Thymus (tissue), 11 donors: ENCODE data around the gene HES5. TPM values are rescaled to one million over a fixed set of nuclear protein-coding genes. Genes with fewer than 3 reads are reported as not detected.

ENCODE experiments used
- DNase-seq, 9 donors: peaks; one replicate each; pipeline ENCODE4 v3.0.0-alpha.2; 2013; ENCODE audit warnings: low spot score in 9 of 9, low read depth in 6 of 9, missing footprints in 1 of 9
- H3K27ac ChIP-seq, 2 donors: one replicate each; pipeline ENCODE4 v1.5.1; 2013; ENCODE audit warnings: control low read depth in 1 of 2, low read depth in 1 of 2, low read length in 1 of 2, mild to moderate bottlenecking in 1 of 2, moderate library complexity in 1 of 2
- H3K27me3 ChIP-seq, 2 donors: one replicate each; pipeline ENCODE4 v1.5.1; 2013; ENCODE audit warnings: low read length in 1 of 2; ENCODE audit not compliant: control insufficient read depth in 2 of 2, insufficient read depth in 1 of 2
- H3K36me3 ChIP-seq, 2 donors: one replicate each; pipeline ENCODE4 v1.5.1; 2013; ENCODE audit warnings: low read length in 1 of 2, mild to moderate bottlenecking in 1 of 2, moderate library complexity in 1 of 2; ENCODE audit not compliant: control insufficient read depth in 2 of 2, insufficient read depth in 2 of 2
- H3K4me1 ChIP-seq, 2 donors: one replicate each; pipeline ENCODE4 v1.5.1; 2013; ENCODE audit warnings: low read length in 2 of 2; ENCODE audit not compliant: control insufficient read depth in 2 of 2, insufficient read depth in 2 of 2
- H3K4me3 ChIP-seq, 2 donors: one replicate each; pipeline ENCODE4 v1.5.1; 2013; ENCODE audit warnings: low read length in 2 of 2, control low read depth in 1 of 2, mild to moderate bottlenecking in 1 of 2
- H3K9me3 ChIP-seq, 2 donors: one replicate each; pipeline ENCODE4 v1.5.1; 2013; ENCODE audit warnings: low read length in 1 of 2, mild to moderate bottlenecking in 1 of 2; ENCODE audit not compliant: control insufficient read depth in 2 of 2, insufficient read depth in 1 of 2
- WGBS: extraction: QIAGEN DNeasy Blood & Tissue Kit; methylation state at CpG from one replicate; pipeline ENCODE4 v1.1.7; 2013; 5-methylcytosine and 5-hydroxymethylcytosine counted together
- polyA plus RNA-seq: library from polyadenylated mRNA; stranded (reverse); fragments of 200-250 nt; gene quantifications from one replicate; pipeline ENCODE4 v1.2.3, GENCODE V29; 2013
- total RNA-seq: library from RNA; stranded (reverse); fragments of 120-200 nt; gene quantifications from one replicate; pipeline ENCODE4 v1.2.4, GENCODE V29; 2013
- donor health status: healthy.

Gene HES5
- total and polyA plus RNA-seq, 2 donors = 0.38 to 0.55 TPM

DNA sequence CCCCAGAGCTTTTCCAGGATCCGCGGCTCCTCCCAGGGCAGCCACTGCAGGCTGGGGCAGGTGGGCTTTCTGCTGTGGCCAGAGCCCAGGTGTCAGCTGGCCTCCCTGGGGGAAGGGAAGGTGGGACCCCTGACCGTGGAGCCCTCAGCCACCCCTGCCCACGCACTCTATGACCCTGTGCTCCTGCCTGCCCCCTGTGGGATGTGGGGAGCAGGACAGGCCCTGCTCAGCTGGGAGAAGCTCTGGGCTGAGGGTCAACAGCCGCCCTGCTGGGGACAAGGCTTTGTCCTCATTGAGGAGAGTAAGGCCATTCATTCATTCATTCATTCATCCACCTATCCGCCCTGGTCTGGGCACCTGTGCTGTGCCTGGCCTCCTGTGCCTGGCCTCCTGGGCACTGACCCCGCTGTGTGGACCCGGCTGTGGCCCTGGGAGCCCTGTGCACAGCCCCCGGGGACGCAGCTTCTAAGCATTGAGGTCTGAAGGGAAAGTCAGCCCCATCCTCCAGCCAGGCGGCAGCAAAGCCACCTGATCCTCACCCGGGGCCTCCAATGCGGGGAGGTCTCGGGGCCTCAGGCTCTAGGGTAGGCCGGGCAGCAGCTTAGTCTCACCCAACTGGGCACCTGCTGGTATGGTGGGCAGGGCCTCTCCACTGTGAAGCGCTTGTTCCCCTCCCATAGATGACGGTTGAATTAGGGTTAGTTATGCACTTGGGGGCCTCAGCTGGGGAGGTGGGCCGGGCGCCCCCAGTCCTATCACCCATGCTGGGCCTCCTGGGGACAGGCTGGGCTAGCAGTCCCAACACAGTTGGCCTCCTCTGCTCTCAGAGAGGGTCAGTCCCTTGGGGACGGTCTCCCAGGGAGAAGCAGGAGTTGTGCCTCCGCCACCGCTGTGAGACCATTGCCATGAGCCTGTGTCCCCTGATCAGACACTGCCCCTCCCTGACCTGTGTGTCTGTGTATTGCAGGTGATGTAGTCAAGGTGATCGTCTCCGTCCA lies 32.1 kb upstream of the HES5 start:
- peaks cover under 1 to 5% of the 10 kb centered on the region in 2 donors for H3K4me1 ChIP-seq
- no peak for DNase-seq
- H3K4me3 ChIP-seq = no peak overlapping the region
- 97% methylated on average over 24 of the region's 24 CpGs for WGBS
- H3K36me3 ChIP-seq = peaks cover 9 to 49% of the 10 kb centered on the region in 2 donors
- H3K27ac ChIP-seq = no peak overlapping the region
- no peaks in the 10 kb centered on the region for H3K27me3 ChIP-seq
- H3K9me3 ChIP-seq = no peaks in the 10 kb centered on the region

DNA sequence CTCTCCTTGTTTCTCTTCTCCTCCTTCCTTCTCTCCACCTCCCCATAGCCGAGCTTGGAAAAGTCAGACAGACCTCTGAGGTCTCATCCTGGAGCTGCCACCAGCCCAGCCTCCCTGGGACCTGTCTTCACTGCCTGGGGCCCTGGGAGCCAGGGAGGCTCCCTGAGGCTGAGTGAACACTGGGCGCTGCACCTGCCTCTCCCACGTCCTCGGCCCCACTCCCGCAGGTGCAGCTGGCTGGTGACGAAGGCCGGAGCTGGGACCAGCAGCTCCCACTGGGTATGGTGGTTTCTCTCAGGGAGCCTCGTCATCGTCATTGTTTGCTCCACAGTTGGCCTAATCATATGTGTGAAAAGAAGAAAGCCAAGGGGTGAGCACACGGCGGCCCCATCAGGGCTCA lies 31.4 kb upstream of the HES5 start:
- H3K27ac ChIP-seq = no peak overlapping the region
- no peaks in the 10 kb centered on the region for H3K27me3 ChIP-seq
- H3K4me1 ChIP-seq = peaks cover 8 to 9% of the 10 kb centered on the region in 2 donors
- DNase-seq = no peak
- H3K9me3 ChIP-seq = no peaks in the 10 kb centered on the region
- peaks cover 9 to 49% of the 10 kb centered on the region in 2 donors for H3K36me3 ChIP-seq
- 94% methylated on average over 11 of the region's 11 CpGs for WGBS
- H3K4me3 ChIP-seq = no peak overlapping the region

DNA sequence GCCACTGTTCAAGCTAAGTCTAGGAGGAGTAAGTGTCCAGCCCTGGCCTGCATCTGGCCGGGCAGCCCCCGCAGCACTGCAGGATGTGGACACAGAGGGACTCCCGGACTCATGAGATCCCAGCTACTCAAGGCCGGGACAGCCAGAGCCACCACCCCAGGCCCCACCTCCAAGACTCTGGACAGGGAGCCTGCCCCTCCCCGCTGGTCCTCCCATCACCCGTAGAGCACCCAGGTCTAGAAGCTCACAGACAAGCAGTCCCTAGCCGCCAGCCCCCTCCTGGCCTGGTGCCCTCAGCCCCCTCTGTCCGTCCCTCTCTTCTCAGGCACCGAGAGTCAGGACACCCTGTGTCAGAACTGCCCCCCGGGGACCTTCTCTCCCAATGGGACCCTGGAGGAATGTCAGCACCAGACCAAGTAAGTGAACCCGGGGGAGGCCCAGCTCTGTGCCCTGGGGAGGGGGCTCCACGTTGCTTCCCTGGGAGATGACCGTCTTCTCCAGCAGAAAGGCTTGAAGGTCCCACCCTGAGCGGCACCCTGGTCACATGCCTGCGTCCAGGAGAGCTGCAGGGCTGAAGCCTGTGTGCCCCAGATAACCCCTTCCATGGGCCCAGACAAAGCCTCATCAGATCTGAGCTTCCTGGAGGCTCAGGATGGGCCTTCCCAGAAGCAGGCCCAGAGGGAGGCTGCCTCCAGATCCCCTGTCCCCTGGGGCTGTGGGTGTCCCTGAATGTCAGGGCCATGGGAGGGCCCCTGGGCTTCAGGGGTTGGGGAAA lies 30.4 kb upstream of the HES5 start:
- Histone ChIP-seq H3K27ac (no peak overlapping the region), H3K4me1 (peaks cover 9 to 18% of the 10 kb centered on the region in 2 donors), H3K4me3 (no peak overlapping the region), H3K36me3 (peaks cover 9 to 49% of the 10 kb centered on the region in 2 donors), H3K9me3 (no peaks in the 10 kb centered on the region), H3K27me3 (no peaks in the 10 kb centered on the region)
- 98% methylated on average over 15 of the region's 15 CpGs for WGBS
- no peak for DNase-seq

- Histone ChIP-seq H3K36me3 (peaks cover 9 to 49% of the 10 kb centered on the region in 2 donors), H3K9me3 (no peaks in the 10 kb centered on the region), H3K27ac (no peak overlapping the region), H3K4me1 (peaks cover 10 to 26% of the 10 kb centered on the region in 2 donors), H3K4me3 (no peak overlapping the region), H3K27me3 (no peaks in the 10 kb centered on the region)
- WGBS = 95% methylated on average over 35 of the region's 35 CpGs
- no peak for DNase-seq
Observed at GRCh38 chr1:2559509-2560298, 29.6 kb upstream of the HES5 start.

DNA sequence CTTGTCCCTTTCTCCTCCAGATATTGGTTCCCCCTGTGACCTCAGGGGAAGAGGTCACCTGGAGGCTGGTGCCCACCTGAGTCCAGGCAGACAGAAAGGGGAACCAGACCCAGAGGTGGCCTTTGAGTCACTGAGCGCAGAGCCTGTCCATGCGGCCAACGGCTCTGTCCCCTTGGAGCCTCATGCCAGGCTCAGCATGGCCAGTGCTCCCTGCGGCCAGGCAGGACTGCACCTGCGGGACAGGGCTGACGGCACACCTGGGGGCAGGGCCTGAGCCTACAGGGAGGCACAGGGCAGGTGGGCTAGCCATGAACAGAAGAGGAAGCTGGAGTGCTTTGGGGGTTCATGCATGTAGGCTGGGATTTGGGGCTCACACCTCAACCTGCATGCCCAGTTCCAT lies 28.8 kb upstream of the HES5 start:
- H3K4me1 ChIP-seq = peaks cover 12 to 34% of the 10 kb centered on the region in 2 donors
- no peaks in the 10 kb centered on the region for H3K9me3 ChIP-seq
- DNase-seq = no peak
- WGBS = 96% methylated on average over 6 of the region's 6 CpGs
- no peak overlapping the region for H3K27ac ChIP-seq
- no peaks in the 10 kb centered on the region for H3K27me3 ChIP-seq
- H3K36me3 ChIP-seq = peaks cover 9 to 49% of the 10 kb centered on the region in 2 donors
- no peak overlapping the region for H3K4me3 ChIP-seq

GRCh38 chr1:2558420-2558819 lies 28.4 kb upstream of the HES5 start:
- WGBS = 98% methylated on average over 12 of the region's 12 CpGs
- Histone ChIP-seq H3K36me3 (peaks cover 7 to 47% of the 10 kb centered on the region in 2 donors), H3K4me3 (no peak overlapping the region), H3K9me3 (no peaks in the 10 kb centered on the region), H3K27me3 (no peaks in the 10 kb centered on the region), H3K4me1 (peaks cover 12 to 34% of the 10 kb centered on the region in 2 donors), H3K27ac (no peak overlapping the region)
- DNase-seq = no peak

DNA sequence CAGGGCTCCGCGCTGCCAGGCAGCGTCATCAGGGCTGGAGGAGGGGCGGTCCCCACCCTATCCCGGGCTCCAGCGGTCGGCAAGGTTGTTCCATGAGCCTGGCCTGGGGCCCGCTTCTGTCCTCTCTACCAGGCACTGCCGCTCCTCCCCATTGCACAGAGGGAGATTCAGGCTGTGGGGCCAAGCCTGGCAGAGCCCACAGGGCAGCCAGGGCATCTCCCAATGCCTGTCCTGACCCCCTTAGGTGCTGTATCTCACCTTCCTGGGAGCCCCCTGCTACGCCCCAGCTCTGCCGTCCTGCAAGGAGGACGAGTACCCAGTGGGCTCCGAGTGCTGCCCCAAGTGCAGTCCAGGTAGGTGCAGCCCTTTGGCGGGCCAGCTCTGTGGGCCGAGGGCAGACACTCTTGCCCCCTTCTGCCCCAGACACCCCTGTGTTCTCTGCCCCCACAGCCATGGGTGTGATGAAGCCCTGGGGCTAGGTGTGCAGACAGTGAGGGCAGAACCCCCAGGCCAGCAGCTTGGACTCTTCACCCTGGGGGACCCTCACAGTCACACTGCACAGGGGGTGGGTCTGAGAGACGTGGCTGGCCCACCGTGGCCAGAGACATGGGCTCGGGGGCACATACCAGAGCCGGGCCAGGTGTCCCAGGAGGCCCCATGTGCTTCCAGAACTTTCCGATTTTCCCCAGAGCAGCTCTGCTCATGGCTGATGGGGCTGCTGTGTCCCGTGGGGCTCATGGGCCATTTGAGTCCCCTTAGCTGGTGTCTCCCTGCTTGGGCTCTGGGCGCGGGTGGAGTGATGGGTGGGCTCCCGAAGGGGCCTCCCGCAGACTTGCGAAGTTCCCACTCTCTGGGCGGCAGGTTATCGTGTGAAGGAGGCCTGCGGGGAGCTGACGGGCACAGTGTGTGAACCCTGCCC lies 27.7 kb upstream of the HES5 start:
- Histone ChIP-seq H3K4me1 (peaks cover 12 to 34% of the 10 kb centered on the region in 2 donors), H3K4me3 (peak overlapping the region; percentile 71 to 86), H3K27ac (peak overlapping the region in 1 of 2 donors; percentile 48), H3K36me3 (peaks cover 5 to 43% of the 10 kb centered on the region in 2 donors), H3K27me3 (no peaks in the 10 kb centered on the region), H3K9me3 (no peaks in the 10 kb centered on the region)
- no peak for DNase-seq
- 93% methylated on average over 30 of the region's 30 CpGs for WGBS
